ENCODE measurements around the gene IL10RA.
"Not testable (repeated sequence)": the region's sequence is repeated elsewhere in the genome, so short reads cannot be mapped to it uniquely, and the experiment has no call there.

DNA sequence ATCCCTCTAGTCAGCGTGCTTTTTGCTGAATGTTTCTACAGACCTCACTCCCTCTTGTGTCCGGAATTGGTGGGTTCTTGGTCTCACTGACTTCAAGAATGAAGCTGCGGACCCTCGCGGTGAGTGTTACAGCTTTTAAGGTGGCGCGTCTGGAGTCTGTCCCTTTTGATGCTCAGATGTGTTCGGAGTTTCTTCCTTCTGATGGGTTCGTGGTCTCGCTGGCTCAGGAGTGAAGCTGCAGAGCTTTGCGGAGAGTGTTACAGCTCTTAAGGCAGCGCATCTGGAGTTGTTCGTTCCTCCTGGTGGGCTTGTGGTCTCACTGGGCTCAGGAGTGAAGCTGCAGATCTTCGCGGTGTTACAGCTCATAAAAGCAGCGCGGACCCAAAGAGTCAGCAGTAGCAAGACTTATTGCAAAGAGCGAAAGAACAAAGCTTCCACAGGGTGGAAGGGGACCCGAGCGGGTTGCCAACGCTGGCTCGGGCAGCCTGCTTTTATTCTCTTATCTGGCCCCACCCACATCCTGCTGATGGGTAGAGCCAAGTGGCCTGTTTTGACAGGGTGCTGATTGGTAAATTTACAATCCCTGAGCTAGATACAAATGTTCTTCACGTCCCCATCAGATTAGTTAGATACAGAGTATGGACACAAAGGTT lies 8.5 kb upstream of the IL10RA start:
- TF ChIP-seq POLR2A (IDR thresholded peaks at IDR 0.05; ENCODE audit: low read depth, low read length); RAD21 (IDR thresholded peaks at IDR 0.05; ENCODE audit: low read length); RCOR1 (IDR thresholded peaks at IDR 0.05; ENCODE audit: insufficient replicate concordance, low read length); FOS (IDR thresholded peaks at IDR 0.05; ENCODE audit: low read depth, low read length); MXI1 (IDR thresholded peaks at IDR 0.05; ENCODE audit: borderline replicate concordance, low read depth, low read length): not testable (repeated sequence)
- TF ChIP-seq, protein P1, sequence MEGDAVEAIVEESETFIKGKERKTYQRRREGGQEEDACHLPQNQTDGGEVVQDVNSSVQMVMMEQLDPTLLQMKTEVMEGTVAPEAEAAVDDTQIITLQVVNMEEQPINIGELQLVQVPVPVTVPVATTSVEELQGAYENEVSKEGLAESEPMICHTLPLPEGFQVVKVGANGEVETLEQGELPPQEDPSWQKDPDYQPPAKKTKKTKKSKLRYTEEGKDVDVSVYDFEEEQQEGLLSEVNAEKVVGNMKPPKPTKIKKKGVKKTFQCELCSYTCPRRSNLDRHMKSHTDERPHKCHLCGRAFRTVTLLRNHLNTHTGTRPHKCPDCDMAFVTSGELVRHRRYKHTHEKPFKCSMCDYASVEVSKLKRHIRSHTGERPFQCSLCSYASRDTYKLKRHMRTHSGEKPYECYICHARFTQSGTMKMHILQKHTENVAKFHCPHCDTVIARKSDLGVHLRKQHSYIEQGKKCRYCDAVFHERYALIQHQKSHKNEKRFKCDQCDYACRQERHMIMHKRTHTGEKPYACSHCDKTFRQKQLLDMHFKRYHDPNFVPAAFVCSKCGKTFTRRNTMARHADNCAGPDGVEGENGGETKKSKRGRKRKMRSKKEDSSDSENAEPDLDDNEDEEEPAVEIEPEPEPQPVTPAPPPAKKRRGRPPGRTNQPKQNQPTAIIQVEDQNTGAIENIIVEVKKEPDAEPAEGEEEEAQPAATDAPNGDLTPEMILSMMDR (conservative IDR thresholded peaks at IDR 0.05; ENCODE audit: low read depth, low read length) = not testable (repeated sequence)
